IPS-NIHi7 (cell line): ENCODE results near the gene CMIP.

Experiments used
- DNase-seq: peaks from one replicate; pipeline ENCODE4 v3.0.0; 2012; ENCODE audit warnings: mixed read lengths; ENCODE audit errors: extremely low spot score

The CMIP gene

DNA sequence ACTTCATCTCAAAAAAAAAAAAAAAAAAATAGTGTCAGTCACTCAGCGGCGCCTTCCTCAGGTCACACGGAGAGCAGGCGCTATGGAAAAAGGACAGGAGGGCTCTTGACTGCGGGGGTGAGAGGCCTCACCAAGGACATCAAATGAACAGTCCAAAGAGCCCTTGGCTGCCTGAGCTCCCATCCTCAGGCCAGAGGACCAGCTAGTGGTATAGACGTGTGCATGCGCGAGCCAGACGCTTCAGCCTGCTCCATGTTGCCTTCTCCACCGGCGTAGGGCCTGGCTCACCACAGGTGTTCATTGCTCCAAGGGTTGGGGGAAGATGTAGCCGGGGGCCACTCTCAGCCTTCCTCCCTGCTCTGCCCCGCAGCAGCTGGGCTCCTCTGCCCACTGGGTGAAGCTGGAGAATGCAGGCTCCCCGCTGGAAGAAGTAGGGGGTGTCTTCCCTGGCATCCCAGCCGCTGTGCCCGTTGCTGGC is 268.7 kb downstream of the CMIP start:
- DNase-seq, result peak; percentile 28

- no peak for DNase-seq
These were observed 269.2 kb downstream of the CMIP start for GRCh38 chr16:81713796-81714195.

GRCh38 chr16:81714583-81714982 is 270.0 kb downstream of the CMIP start:
- DNase-seq, result no peak

DNA sequence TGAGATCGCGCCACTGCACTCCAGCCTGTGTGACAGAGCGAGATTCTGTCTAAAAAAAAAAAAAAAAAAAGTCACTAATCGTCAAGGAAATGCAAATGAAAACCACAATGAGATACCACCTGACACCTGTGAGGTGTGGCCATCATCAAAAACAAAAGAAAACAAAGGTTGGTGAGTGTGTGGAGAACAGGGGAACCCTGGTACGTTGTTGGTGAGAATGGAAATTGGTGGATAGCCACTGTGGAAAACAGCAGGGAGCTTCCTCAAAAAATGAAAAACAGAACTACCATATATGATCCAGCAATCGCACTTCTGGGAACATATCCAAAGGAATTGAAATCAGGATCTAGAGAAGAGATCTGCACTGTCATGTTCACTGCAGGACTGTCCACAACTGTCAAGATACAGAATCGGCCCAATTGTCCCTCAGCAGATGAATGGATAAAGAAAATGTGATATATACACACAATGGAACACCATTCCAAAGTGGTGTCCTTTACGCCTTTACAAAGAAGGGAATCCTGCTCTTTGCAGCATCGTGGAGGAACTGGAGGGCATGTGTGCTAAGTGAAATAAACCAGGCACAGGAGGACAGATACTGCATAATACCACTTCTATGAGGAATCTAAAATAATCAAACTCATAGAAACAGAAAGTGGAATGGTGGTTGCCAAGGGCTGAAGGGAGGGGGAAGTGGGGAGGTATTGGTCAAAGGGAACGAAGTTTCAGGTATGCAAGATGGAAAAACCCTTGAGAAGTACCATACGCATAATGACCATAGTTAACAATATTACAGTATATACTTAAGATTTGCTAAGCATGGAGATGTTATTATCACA is 271.0 kb downstream of the CMIP start:
- no peak for DNase-seq

DNA sequence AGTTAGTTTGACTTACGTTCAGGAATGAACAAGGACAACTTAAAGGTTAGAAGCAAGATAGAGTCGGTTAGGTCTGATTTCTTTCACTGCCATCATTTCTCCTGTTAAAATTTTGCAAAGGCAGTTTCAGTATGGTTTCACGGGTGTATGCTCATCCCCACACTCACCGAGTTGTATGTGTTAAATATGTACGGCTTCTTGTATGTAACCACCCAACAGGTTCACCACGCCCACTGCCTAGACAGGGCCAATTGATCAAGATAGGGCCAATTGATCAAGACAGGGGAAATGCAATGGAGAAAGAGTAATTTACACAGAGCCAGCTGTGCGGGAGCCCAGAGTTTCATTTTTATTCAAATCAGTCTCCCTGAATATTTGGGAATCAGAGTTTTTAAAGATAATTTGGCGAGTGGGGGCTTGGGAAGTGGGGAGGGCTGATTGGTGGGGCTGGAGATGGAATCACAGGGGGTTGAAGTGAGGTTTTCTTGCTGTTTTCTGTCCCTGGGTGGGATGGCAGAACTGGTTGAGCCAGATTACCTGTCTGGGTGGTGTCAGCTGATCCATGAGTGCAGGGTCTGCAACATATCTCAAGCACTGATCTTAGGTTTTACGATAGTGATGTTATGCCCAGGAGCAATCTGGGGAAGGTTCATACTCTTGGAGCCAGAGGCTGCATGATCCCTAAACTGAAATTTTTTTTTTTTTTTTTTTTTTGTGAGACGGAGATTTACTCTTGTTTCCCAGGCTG is 272.0 kb downstream of the CMIP start:
- no peak for DNase-seq

DNA sequence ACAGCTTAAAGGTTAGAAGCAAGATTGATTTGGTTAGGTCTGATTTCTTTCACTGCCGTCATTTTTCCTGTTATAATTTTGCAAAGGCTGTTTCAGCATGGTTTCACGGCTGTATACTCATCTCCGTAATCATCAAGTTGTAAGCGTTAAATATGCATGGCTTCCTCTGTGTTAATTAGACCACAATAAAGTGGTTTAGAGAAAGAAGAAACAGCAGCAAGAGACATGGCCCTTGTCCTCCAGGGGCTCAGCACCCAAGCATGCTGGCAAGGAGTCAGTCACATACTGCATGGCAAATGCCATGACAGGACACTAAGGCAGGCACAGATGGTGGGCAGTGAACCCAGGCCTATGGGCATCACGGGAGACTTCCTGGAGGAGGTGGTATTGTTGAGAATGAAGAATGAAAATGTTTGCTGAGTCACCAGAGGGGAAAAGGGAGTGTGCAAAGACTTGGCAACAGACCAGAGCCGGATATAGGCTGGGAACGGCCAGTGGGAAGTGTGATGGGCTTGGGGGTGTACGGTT is 273.1 kb downstream of the CMIP start:
- no peak for DNase-seq

DNA sequence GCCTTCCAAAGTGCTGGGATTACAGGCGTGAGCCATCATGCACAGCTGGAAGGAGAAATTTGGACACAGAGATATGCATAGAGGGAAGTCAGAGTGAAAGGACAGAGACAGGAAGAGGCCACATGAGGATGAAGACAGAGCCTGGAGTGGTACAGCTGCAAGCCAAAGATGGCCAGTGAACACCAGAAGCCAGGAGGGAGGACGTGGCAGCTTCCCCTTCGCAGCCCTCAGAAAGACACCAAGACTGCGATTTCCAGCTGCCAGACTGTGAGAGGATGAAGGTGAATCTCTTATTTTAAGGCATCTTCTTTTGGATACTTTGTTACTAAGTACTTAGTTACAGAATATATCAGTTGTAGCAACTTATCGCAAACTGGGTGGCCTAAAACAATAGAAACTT is 274.0 kb downstream of the CMIP start:
- no peak for DNase-seq

GRCh38 chr16:81719993-81720392 is 275.4 kb downstream of the CMIP start:
- no peak for DNase-seq

- DNase-seq, result no peak
These were observed 276.6 kb downstream of the CMIP start for GRCh38 chr16:81720973-81721906.

GRCh38 chr16:81723098-81723723 is 278.6 kb downstream of the CMIP start:
- peak; percentile 72 for DNase-seq

DNA sequence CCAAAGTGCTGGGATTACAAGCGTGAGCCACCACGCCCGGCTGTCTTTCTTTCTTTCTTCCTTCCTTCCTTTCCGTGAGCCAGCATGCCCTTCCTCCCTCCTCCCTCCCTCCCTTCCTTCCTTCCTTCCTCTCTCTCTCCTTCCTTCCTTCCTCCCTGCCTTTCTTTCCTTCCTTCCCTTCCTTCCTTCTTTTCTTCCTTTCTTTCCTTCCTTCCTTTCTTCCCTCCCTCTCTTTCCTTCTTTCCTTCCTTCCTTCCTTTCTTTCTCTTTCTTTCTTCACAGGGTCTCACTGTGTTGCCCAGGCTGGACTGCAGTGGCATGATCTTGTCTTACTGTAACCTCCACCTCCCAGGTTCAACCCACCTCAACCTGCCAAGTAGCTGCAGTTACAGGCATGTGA is 283.8 kb downstream of the CMIP start:
- no peak for DNase-seq

GRCh38 chr16:81729451-81729850 is 284.8 kb downstream of the CMIP start:
- peak; percentile 52 for DNase-seq

GRCh38 chr16:81730090-81731051 is 285.8 kb downstream of the CMIP start:
- DNase-seq, result peak; percentile 98

DNA sequence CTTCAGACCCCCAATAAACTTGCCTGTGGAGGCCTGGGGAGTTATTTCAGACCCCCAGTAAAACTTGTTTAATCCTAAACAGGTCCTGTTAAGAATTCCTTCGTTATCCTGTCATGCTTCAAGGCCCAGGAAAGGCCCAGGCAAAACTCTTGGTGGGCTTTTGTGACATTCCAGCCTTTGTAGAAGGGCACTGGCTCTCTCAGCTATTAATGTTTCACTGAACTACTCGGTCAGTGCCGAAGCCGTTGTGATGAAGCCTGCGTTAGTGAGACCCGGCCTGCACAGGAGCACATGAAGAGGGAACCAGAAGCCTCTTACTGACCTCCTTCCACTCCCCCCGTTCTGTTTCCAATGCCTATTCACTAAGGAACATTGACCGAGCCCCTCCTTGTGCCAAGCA is 287.0 kb downstream of the CMIP start:
- no peak for DNase-seq

DNA sequence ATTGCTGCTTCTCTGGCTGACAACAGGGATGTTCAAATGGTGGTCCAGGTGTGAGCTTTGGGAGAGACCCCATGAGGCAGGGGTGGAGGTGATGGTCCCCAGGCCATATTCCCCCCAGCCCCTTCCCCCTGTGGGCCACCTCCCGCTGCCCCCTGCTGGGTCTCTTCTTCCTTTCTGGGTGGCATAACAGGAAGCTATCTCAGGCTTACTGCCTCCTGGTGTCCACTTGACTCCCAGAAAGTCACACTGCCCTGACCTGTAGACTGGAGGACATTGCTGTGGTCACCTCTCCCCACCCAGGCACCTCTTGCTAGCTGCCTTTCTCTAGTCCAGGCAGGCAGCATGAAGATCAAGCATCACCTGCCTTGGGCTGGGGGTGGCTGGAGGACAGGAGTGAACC is 288.1 kb downstream of the CMIP start:
- DNase-seq, result no peak

DNA sequence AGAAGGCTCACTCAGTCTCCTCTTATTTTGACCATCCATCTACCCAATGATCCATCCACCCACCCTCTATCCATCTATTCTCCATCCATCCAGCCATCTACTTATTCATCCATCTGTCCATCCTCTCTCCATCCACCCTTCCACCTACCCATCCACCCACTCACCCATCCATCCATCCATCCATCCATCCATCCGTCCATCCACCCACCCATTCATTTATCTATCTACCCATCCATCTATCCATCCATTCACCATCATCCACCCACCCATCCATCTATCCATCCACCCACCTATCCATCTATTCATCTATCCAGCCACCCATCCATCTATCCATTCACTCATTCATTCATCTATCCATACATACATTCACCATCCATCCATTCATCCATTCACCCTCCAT is 288.7 kb downstream of the CMIP start:
- no peak for DNase-seq

- DNase-seq, result no peak
These were observed 290.2 kb downstream of the CMIP start for GRCh38 chr16:81734632-81735434.

DNA sequence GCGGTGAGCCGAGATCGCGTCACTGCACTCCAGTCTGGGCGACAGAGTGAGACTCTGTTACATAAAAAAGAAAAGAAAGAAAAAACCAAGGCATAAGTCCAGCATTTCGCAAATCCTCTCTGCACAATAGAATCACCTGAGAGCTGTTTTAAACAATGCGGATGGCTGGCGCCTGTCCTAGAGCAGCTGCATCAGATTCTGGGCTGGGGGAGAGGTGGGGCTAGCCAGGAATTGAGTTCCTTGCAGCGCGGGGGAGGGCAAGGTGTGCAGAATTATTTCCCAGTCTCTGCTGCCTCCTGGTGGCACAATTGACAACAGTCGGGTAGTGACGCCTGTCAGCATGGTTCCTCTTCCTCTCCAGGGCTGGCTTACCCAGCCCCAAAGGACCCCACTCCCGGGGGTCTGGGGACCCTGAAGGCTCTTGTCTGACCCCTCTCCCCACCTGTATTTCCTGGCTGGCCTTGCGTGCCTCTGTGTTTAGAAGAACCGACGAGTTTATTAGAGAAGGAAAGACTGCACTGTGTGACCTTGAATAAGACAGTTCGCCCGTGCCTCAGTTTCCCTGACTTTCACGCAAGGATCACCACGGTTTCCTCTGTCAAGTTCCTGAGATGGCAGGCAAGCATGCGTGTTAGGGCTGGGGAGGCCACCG is 293.4 kb downstream of the CMIP start:
- DNase-seq, result peak; percentile 84
